NCI-H1694 treated with DMSO at 0.1 percent for 48 hours (cell line): ENCODE data around the gene ATP8B2.
A peak's percentile ranks its signal among the peaks of the same experiment; 100 is the strongest.
"Not testable (repeated sequence)": the region's sequence is repeated elsewhere in the genome, so short reads cannot be mapped to it uniquely, and the experiment has no call there.

Experiments used
- DNase-seq: peaks from one replicate; lab custom pipeline; 2025; lab: John Stamatoyannopoulos, UW

ATP8B2 gene

GRCh38 chr1:154347961-154348360 lies 22.6 kb downstream of the ATP8B2 start:
- no peak for DNase-seq

- DNase-seq, result peak; percentile 15
Observed at GRCh38 chr1:154348429-154349076, 23.2 kb downstream of the ATP8B2 start.

- DNase-seq, result peak; percentile 26
Observed at GRCh38 chr1:154349121-154349520, 23.8 kb downstream of the ATP8B2 start.

- no peak for DNase-seq
Observed at GRCh38 chr1:154350383-154350782, 25.1 kb downstream of the ATP8B2 start.

GRCh38 chr1:154351363-154352068 lies 26.2 kb downstream of the ATP8B2 start:
- peak; percentile 56 for DNase-seq

GRCh38 chr1:154352245-154352580 lies 26.9 kb downstream of the ATP8B2 start:
- no peak for DNase-seq

- peak; percentile 88 for DNase-seq
Observed at GRCh38 chr1:154352581-154353459, 27.5 kb downstream of the ATP8B2 start.

GRCh38 chr1:154353460-154353904 lies 28.2 kb downstream of the ATP8B2 start:
- peak; percentile 28 for DNase-seq

- no peak for DNase-seq
Observed at GRCh38 chr1:154353966-154354365, 28.6 kb downstream of the ATP8B2 start.

- DNase-seq, result no peak
Observed at GRCh38 chr1:154358519-154358918, 33.2 kb downstream of the ATP8B2 start.

- no peak for DNase-seq
Observed at GRCh38 chr1:154360288-154360687, 35.0 kb downstream of the ATP8B2 start.

GRCh38 chr1:154360881-154361280 lies 35.6 kb downstream of the ATP8B2 start:
- not testable (repeated sequence) for DNase-seq

- DNase-seq, result no peak
Observed at GRCh38 chr1:154361357-154361756, 36.0 kb downstream of the ATP8B2 start.

- no peak for DNase-seq
Observed at GRCh38 chr1:154371436-154371835, 46.1 kb downstream of the ATP8B2 start.

GRCh38 chr1:154373777-154374357 lies 48.5 kb downstream of the ATP8B2 start:
- not testable (repeated sequence) for DNase-seq

GRCh38 chr1:154379301-154379700 lies 54.0 kb downstream of the ATP8B2 start:
- no peak for DNase-seq

GRCh38 chr1:154384650-154385489 lies 59.5 kb downstream of the ATP8B2 start:
- DNase-seq, result no peak

- DNase-seq, result no peak
Observed at GRCh38 chr1:154386643-154387352, 61.5 kb downstream of the ATP8B2 start.

GRCh38 chr1:154391086-154391770 lies 65.9 kb downstream of the ATP8B2 start:
- DNase-seq, result peak; percentile 18

- no peak for DNase-seq
Observed at GRCh38 chr1:154398141-154398540, 72.8 kb downstream of the ATP8B2 start.
